Endothelial cell of umbilical vein (primary cell): ENCODE data around the gene IL13RA1. TPM values are rescaled to one million over a fixed set of nuclear protein-coding genes. Genes with fewer than 3 reads are reported as not detected.

ENCODE experiments used
- BruUV-seq: library from RNA; stranded (reverse); fragments of 400-500 nt; replicated peaks from 2 replicates; lab custom pipeline; 2021; lab: Mats Ljungman, UMichigan
- CTCF ChIA-PET: fragments of 300-600, 350-600 bp; sonication (Branson Sonifier 250); formaldehyde crosslinking; loops from one replicate; lab custom pipeline; 2021; ENCODE audit warnings: antibody characterized with exemption, inconsistent platforms; lab: Charles Lee
- POLR2A ChIA-PET: fragments of 300-600, 350-600 bp; sonication (Branson Sonifier 250); formaldehyde crosslinking; loops from one replicate; lab custom pipeline; 2021; ENCODE audit warnings: antibody characterized with exemption, inconsistent platforms; lab: Charles Lee
- DNase-seq: peaks from one replicate; pipeline ENCODE4 v3.0.0-alpha.2; 2011; ENCODE audit warnings: low read depth, low spot score
- FAIRE-seq: peaks from 2 replicates; lab custom pipeline; 2011; peaks lifted over from hg19 to GRCh38; lab: Jason Lieb, UNC
- H2AFZ ChIP-seq: 2 replicates; pipeline ENCODE4 v1.6.0; 2012; ENCODE audit warnings: low read depth, low read length, control low read depth, inconsistent platforms
- H3K27ac ChIP-seq: 2 replicates; pipeline ENCODE4 v1.5.1; 2011; ENCODE audit warnings: low read depth, mild to moderate bottlenecking, control low read depth, low read length, moderate library complexity; ENCODE audit not compliant: insufficient read depth
- H3K27me3 ChIP-seq, 2 experiments: 2 replicates each; pipeline versions ENCODE4 v1.6.0 to v1.6.1; 2011; ENCODE audit warnings: low read length in 2 of 2, mixed read lengths in 1 of 2; ENCODE audit not compliant: control insufficient read depth in 2 of 2, insufficient read depth in 2 of 2
- H3K36me3 ChIP-seq, 2 experiments: 2 replicates in 1 of 2; 3 replicates in 1 of 2; pipeline ENCODE4 v1.5.1; 2011; ENCODE audit warnings: low read length in 2 of 2, mild to moderate bottlenecking in 1 of 2, moderate library complexity in 1 of 2; ENCODE audit not compliant: control insufficient read depth in 2 of 2, insufficient read depth in 2 of 2; ENCODE audit errors: extremely low read depth in 1 of 2
- H3K4me1 ChIP-seq: 3 replicates; pipeline ENCODE4 v1.5.1; 2011; ENCODE audit warnings: mild to moderate bottlenecking, low read length; ENCODE audit not compliant: control insufficient read depth, insufficient read depth; ENCODE audit errors: extremely low read depth
- H3K4me2 ChIP-seq: 2 replicates; pipeline ENCODE4 v1.6.1; 2011; ENCODE audit warnings: low read length, control low read depth, mixed read lengths; ENCODE audit not compliant: insufficient read depth
- H3K4me3 ChIP-seq, 3 experiments: fragments of 200-600 bp in 1 of 3; sonication (generic), shearing (Covaris generic) in 1 of 3; replicated peaks in 1 of 3; 2 replicates each; pipeline ENCODE4 v1.5.1; 2011 to 2016; ENCODE audit warnings: control low read depth in 3 of 3, low read length in 3 of 3, mild to moderate bottlenecking in 2 of 3, inconsistent platforms in 1 of 3, low read depth in 1 of 3, moderate library complexity in 1 of 3; ENCODE audit not compliant: insufficient read depth in 1 of 3
- H3K79me2 ChIP-seq: 2 replicates; pipeline ENCODE4 v1.6.0; 2012; ENCODE audit warnings: low read length, inconsistent platforms; ENCODE audit not compliant: control insufficient read depth, insufficient read depth
- H3K9ac ChIP-seq: replicated peaks from 2 replicates; pipeline ENCODE3; 2011; ENCODE audit warnings: low read length, control low read depth; ENCODE audit not compliant: insufficient read depth; ENCODE audit errors: extremely low read depth
- H3K9me1 ChIP-seq: replicated peaks from 3 replicates; pipeline ENCODE4 v1.6.0; 2011; ENCODE audit warnings: mild to moderate bottlenecking, low read length; ENCODE audit not compliant: control insufficient read depth, insufficient read depth; ENCODE audit errors: extremely low read depth
- H3K9me3 ChIP-seq: replicated peaks from 2 replicates; pipeline ENCODE4 v1.5.1; 2012; ENCODE audit warnings: low read length, inconsistent platforms; ENCODE audit not compliant: control insufficient read depth, insufficient read depth
- H4K20me1 ChIP-seq: replicated peaks from 2 replicates; pipeline ENCODE3; 2011; ENCODE audit warnings: mild to moderate bottlenecking, low read length; ENCODE audit not compliant: control insufficient read depth, insufficient read depth; ENCODE audit errors: extremely low read depth
- EZH2 ChIP-seq: IDR thresholded peaks from 2 replicates; pipeline ENCODE4 v1.6.1; 2012; ENCODE audit warnings: borderline replicate concordance, low read depth, mild to moderate bottlenecking, moderate library complexity, low read length, inconsistent platforms; ENCODE audit not compliant: severe bottlenecking
- GATA2 ChIP-seq: IDR thresholded peaks from 2 replicates; pipeline ENCODE4 v1.7.0; 2011; ENCODE audit warnings: low read depth, mild to moderate bottlenecking, moderate library complexity, mixed read lengths, low read length; ENCODE audit not compliant: insufficient read length, insufficient read depth
- JUN ChIP-seq: IDR thresholded peaks from 2 replicates; pipeline ENCODE4 v1.6.1; 2011; ENCODE audit warnings: borderline replicate concordance, low read depth; ENCODE audit not compliant: insufficient read length, insufficient read depth
- MAX ChIP-seq: IDR thresholded peaks from 2 replicates; pipeline ENCODE4 v1.6.1; 2011; ENCODE audit not compliant: insufficient read depth, insufficient read length
- MYC ChIP-seq: IDR thresholded peaks from one replicate; pipeline ENCODE4 v1.6.1; 2011; ENCODE audit warnings: mild to moderate bottlenecking, low read depth, low read length
- POLR2AphosphoS5 ChIP-seq: IDR thresholded peaks from 2 replicates; pipeline ENCODE4 v1.6.1; 2012; ENCODE audit warnings: low read depth, mild to moderate bottlenecking, control low read depth, low read length, moderate library complexity; ENCODE audit not compliant: insufficient read depth
- dilution Hi-C: fragments of 300-500 bp; cut with MboI; formaldehyde crosslinking; loops from one replicate; pipeline ENCODE4 v1.15.0; 2019; ENCODE audit warnings: low sequenced_read_pairs; ENCODE audit not compliant: extremely low pct_ligation_motif_present
- intact Hi-C: fragments of 100-400 bp; cut with micrococcal nuclease; formaldehyde crosslinking; loops from one replicate; pipeline ENCODE4 v1.10.0; 2022
- polyA plus RNA-seq, 4 experiments: library from polyadenylated mRNA; depleted of rRNA in 3 of 4; stranded (reverse) in 3 of 4; unstranded in 1 of 4; fragments of >200 nt; gene quantifications; 2 replicates each; pipeline versions ENCODE4 v1.2.1 to v1.2.3, GENCODE V29; 2011 to 2012; ENCODE audit warnings: missing spikeins in 1 of 4
- total RNA-seq: library from RNA; stranded (reverse); gene quantifications from 2 replicates; pipeline ENCODE4 v1.2.3, GENCODE V29; 2021
- TF ChIP-seq, protein P1 (sequence below), 2 donors: IDR thresholded peaks; 1 replicate in 1 of 2; 2 replicates in 1 of 2; pipeline ENCODE4 v1.5.1; 2011; ENCODE audit warnings: low read length in 2 of 2, mild to moderate bottlenecking in 2 of 2, moderate library complexity in 2 of 2, control low read depth in 1 of 2, inconsistent platforms in 1 of 2, low read depth in 1 of 2; ENCODE audit not compliant: insufficient read depth in 1 of 2; ENCODE audit errors: extremely low read depth in 1 of 2

Gene IL13RA1
- total and polyA plus RNA-seq, 2 donors (not counting 3 experiments of a cell fraction or from before 2014, with no cell fraction given), result 40.7 to 61.9 TPM

- DNase-seq (no peak), FAIRE-seq (no peak)
- CTCF ChIA-PET, result interaction anchor here (2.0 to 2.4 kb wide), 2 partner anchors 78 to 85 kb away, joined by 8 to 10 read pairs; no protein-coding TSS in a partner anchor
- no peaks in the 10 kb centered on the region for H3K36me3 ChIP-seq
- intact Hi-C loops (no loop called here), dilution Hi-C loops (no loop called here)
- peak overlapping the region; percentile 4 for H3K4me2 ChIP-seq
- TF ChIP-seq, protein P1, sequence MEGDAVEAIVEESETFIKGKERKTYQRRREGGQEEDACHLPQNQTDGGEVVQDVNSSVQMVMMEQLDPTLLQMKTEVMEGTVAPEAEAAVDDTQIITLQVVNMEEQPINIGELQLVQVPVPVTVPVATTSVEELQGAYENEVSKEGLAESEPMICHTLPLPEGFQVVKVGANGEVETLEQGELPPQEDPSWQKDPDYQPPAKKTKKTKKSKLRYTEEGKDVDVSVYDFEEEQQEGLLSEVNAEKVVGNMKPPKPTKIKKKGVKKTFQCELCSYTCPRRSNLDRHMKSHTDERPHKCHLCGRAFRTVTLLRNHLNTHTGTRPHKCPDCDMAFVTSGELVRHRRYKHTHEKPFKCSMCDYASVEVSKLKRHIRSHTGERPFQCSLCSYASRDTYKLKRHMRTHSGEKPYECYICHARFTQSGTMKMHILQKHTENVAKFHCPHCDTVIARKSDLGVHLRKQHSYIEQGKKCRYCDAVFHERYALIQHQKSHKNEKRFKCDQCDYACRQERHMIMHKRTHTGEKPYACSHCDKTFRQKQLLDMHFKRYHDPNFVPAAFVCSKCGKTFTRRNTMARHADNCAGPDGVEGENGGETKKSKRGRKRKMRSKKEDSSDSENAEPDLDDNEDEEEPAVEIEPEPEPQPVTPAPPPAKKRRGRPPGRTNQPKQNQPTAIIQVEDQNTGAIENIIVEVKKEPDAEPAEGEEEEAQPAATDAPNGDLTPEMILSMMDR (IDR thresholded peaks at IDR 0.05; ENCODE audit: extremely low read depth in 1 of 2, insufficient read depth in 1 of 2, low read depth in 1 of 2, low read length in 2 of 2), result no peak
- TF ChIP-seq POLR2AphosphoS5 (no peak), JUN (no peak), GATA2 (no peak), MAX (no peak), MYC (no peak), EZH2 (no peak)
- no peak overlapping the region for H2AFZ ChIP-seq
- H3K4me3 ChIP-seq, result no peak overlapping the region
- H3K9me3 ChIP-seq, result no peaks in the 10 kb centered on the region
- no peaks in the 10 kb centered on the region for H3K9me1 ChIP-seq
- peaks cover 37% of the 10 kb centered on the region for H3K4me1 ChIP-seq
- H3K9ac ChIP-seq, result peak overlapping the region; percentile 62
- no TSS peak for BruUV-seq
- peaks cover 28% of the 10 kb centered on the region for H3K79me2 ChIP-seq
- H3K27ac ChIP-seq, result peak overlapping the region; percentile 80
- no peaks in the 10 kb centered on the region for H4K20me1 ChIP-seq
- H3K27me3 ChIP-seq, result no peaks in the 10 kb centered on the region
- POLR2A ChIA-PET, result interaction anchor here (1.5 kb wide), 1 partner anchor 73 kb away, joined by 3 read pairs; no protein-coding TSS in a partner anchor
These were observed 1.7 kb downstream of the IL13RA1 start for GRCh38 chrX:118729042-118729652.
